Spleen (tissue), 11 donors: Measurements from ENCODE around the gene PXK. TPM values are rescaled to one million over a fixed set of nuclear protein-coding genes. Genes with fewer than 3 reads are reported as not detected.
A peak's percentile ranks its signal among the peaks of the same experiment; 100 is the strongest.
"Not testable (repeated sequence)": the region's sequence is repeated elsewhere in the genome, so short reads cannot be mapped to it uniquely, and the experiment has no call there.

Experiments used
- DNase-seq: peaks from one replicate; pipeline ENCODE4 v3.0.0-alpha.2; 2020
- H3K27ac ChIP-seq, 8 donors: fragments of 200-600 bp; sonication (generic) in 7 of 8; 1 replicate in 4 of 8; 2 replicates in 4 of 8; pipeline versions ENCODE4 v1.5.0 to v1.8.0; 2016 to 2021; ENCODE audit warnings: inconsistent platforms in 4 of 8, mild to moderate bottlenecking in 4 of 8, moderate library complexity in 1 of 8
- H3K27me3 ChIP-seq, 7 donors: fragments of 200-600 bp; sonication (generic) in 6 of 7; replicated peaks in 1 of 7; 1 replicate in 4 of 7; 2 replicates in 3 of 7; pipeline versions ENCODE4 v1.5.0 to v1.8.0; 2016 to 2021; ENCODE audit warnings: inconsistent platforms in 3 of 7, mild to moderate bottlenecking in 1 of 7
- H3K36me3 ChIP-seq, 6 donors: fragments of 200-600 bp; sonication (generic) in 5 of 6; 1 replicate in 4 of 6; 2 replicates in 2 of 6; pipeline versions ENCODE4 v1.5.0 to v1.8.0; 2016 to 2021; ENCODE audit warnings: inconsistent platforms in 2 of 6
- H3K4me1 ChIP-seq, 6 donors: fragments of 200-600 bp; sonication (generic) in 5 of 6; 1 replicate in 3 of 6; 2 replicates in 3 of 6; pipeline versions ENCODE4 v1.5.0 to v1.8.0; 2016 to 2021; ENCODE audit warnings: inconsistent platforms in 3 of 6
- H3K4me3 ChIP-seq, 8 donors: fragments of 200-600 bp; sonication (generic) in 7 of 8; 1 replicate in 4 of 8; 2 replicates in 4 of 8; pipeline versions ENCODE4 v1.5.0 to v1.8.0; 2016 to 2021; ENCODE audit warnings: inconsistent platforms in 4 of 8, mild to moderate bottlenecking in 4 of 8, moderate library complexity in 2 of 8
- H3K9me3 ChIP-seq, 8 donors: fragments of 200-600 bp; sonication (generic) in 7 of 8; 1 replicate in 4 of 8; 2 replicates in 4 of 8; pipeline versions ENCODE4 v1.5.0 to v1.8.0; 2016 to 2021; ENCODE audit warnings: inconsistent platforms in 4 of 8
- CTCF ChIP-seq, 11 experiments: fragments of 200-600 bp in 7 of 11; fragments of 450-650 bp in 4 of 11; sonication (generic) in 4 of 11; IDR thresholded peaks in 8 of 11; conservative IDR thresholded peaks in 3 of 11; 1 replicate in 7 of 11; 2 replicates in 4 of 11; pipeline versions ENCODE4 v1.4.0 to v1.8.0; 2016 to 2021; ENCODE audit warnings: antibody characterized with exemption in 11 of 11, inconsistent platforms in 4 of 11, mild to moderate bottlenecking in 1 of 11
- POLR2A ChIP-seq, 3 donors: fragments of 450-650 bp; IDR thresholded peaks; one replicate each; pipeline ENCODE4 v1.5.1; 2017; ENCODE audit warnings: antibody characterized with exemption in 3 of 3, mild to moderate bottlenecking in 1 of 3
- POLR2AphosphoS5 ChIP-seq, 3 donors: sonication (generic); formaldehyde crosslinking; IDR thresholded peaks; one replicate each; pipeline ENCODE4 v1.5.1; 2017; ENCODE audit warnings: antibody characterized with exemption in 3 of 3
- WGBS, 5 donors: extraction: QIAGEN DNeasy Blood & Tissue Kit in 3 of 5; methylation state at CpG; one replicate each; pipeline versions ENCODE4 v1.1.5 to v1.1.7; 2013 to 2018; 5-methylcytosine and 5-hydroxymethylcytosine counted together
- intact Hi-C: fragments of 100-400 bp; cut with DNase I; formaldehyde crosslinking; loops from one replicate; pipeline ENCODE4 v1.15.0; 2023; ENCODE audit warnings: low total_unique reads
- polyA plus RNA-seq, 3 donors: library from polyadenylated mRNA; stranded (reverse); fragments of 200-250 nt; gene quantifications; one replicate each; pipeline ENCODE4 v1.2.1, GENCODE V29; 2013
- total RNA-seq, 7 donors: library from RNA; depleted of rRNA in 3 of 7; stranded (reverse); fragments of >200 nt in 3 of 7; fragmentation: NEBNext Ultra II Directional in 4 of 7; extraction: Animal tissue kit (Norgen Biotek cat#: 25700) in 4 of 7; gene quantifications; one replicate each; pipeline versions ENCODE4 v1.1.0 to v1.2.1, GENCODE V29; 2016 to 2021
- donor health status: healthy with polysubstance abuse.
- donor health status: DM: no; HTN: no; CAD: no; lungs with moderate emphysema.
- donor health status: DM: no; HTN: no; CAD: no.
- donor health status: Bipolar disorder and iron deficiency.
- donor health status: healthy.
- donor health status: DM: no; HTN: no; CAD: no.
- donor health status: DM: yes; HTN: yes; CAD: no.

The PXK gene
- total and polyA plus RNA-seq, 10 donors: 19.3 to 80.9 (median 49.7) TPM

DNA sequence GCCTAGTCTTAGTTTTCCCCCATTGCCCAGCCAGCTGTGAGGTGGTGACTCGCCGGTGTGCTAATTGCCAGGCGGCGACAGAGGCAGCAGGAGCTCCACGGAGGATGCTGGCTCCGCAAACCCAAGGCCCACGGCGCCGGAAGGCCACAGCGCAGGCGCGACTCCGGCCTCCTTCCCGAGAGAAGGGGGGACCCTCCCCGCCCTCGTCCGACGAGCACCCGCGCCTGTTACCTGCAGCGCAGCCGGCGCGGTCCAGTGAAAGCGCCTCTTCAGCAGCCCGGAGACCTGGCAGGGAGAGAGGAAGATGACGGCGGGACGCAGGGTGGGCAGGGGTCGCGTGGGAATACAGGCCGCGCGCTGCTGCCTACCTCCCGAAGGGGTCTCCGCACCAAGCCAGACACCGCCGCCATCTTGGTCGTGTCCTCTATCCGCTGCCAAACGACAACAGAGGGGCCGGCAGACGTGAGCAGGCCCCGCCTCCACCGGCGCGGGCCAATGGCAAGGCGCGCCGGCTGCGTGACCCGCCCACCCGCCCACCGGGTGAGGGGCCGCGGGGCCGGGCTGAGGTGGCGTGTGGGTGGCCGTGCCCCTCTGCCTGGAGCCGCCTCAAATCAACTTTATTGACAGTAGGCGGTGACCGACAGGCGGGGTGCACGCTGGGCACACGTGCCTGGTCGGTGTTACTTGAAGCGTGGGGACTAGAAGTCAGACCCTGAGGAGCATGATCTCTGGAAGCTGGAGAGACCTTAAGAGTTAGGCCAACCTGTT is 100.9 kb downstream of the PXK start, which contains the start of gene PDHB:
TSS of gene PDHB (minus strand) at position 433 of the 768 bp plus-strand sequence. CDS start at position 410, 23 bp downstream.
- Histone ChIP-seq H3K4me3 (peak within 1 kb of the TSS; percentile 54 to 82 (median 75)), H3K27ac (peak within 1 kb of the TSS; percentile 83 to 96 (median 94)), H3K4me1 (peaks cover 9 to 55% (median 28%) of the 10 kb centered on the region in 6 donors)

DNA sequence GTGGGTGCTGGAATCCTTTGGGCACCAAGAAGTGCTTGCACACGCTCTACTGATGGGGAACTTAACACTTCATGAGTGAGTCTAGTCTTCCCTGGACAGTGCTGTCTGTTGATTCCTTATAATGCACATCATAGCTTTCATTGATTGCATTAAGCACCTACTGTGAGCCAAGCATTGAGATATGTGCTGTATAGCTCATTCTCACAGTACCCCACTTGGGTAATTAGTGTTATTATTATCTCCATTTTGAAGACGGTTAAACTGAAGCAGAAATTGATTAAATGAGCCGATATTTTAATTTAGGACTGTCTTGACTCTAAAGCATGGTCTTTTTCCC is 101.4 kb downstream of the PXK start:
- Histone ChIP-seq H3K27me3 (no peaks in the 10 kb centered on the region), H3K4me3 (peak overlapping the region; percentile 54 to 82 (median 75)), H3K27ac (peak overlapping the region; percentile 83 to 96 (median 94)), H3K36me3 (peaks cover 4 to 35% (median 30%) of the 10 kb centered on the region in 6 donors), H3K9me3 (no peaks in the 10 kb centered on the region), H3K4me1 (peaks cover 9 to 55% (median 28%) of the 10 kb centered on the region in 6 donors)
- 61 to 68% (median 65%) methylated on average over 3 of the region's 3 CpGs for WGBS, 5 donors
- intact Hi-C loops: no loop called here
- no peak for DNase-seq
- TF ChIP-seq CTCF (IDR thresholded peaks at IDR 0.05 in 8 of 11, conservative IDR thresholded peaks at IDR 0.05 in 3 of 11) (no peak), POLR2AphosphoS5 (IDR thresholded peaks at IDR 0.05) (no peak), POLR2A (IDR thresholded peaks at IDR 0.05) (no peak)

More for the DNA sequence above, 100.9 kb downstream of the PXK start, which contains the start of gene PDHB:
- Histone ChIP-seq H3K36me3 (peaks cover 4 to 40% (median 35%) of the 10 kb centered on the region in 6 donors), H3K9me3 (no peaks in the 10 kb centered on the region), H3K27me3 (no peaks in the 10 kb centered on the region)
- peak; percentile 97 to 99 (median 98) for TF ChIP-seq POLR2AphosphoS5 (IDR thresholded peaks at IDR 0.05)
- TF ChIP-seq POLR2A (IDR thresholded peaks at IDR 0.05): peak in 2 of 3 donors; percentile 63 to 76
- peak in 2 of 11 experiments; percentile 11 to 29 for TF ChIP-seq CTCF (IDR thresholded peaks at IDR 0.05 in 8 of 11, conservative IDR thresholded peaks at IDR 0.05 in 3 of 11)
- intact Hi-C loops: no loop called here
- DNase-seq: peak; percentile 98
- 0 to 1% (median 0%) methylated on average over 28 to 67 of the region's 67 CpGs for WGBS, 5 donors

DNA sequence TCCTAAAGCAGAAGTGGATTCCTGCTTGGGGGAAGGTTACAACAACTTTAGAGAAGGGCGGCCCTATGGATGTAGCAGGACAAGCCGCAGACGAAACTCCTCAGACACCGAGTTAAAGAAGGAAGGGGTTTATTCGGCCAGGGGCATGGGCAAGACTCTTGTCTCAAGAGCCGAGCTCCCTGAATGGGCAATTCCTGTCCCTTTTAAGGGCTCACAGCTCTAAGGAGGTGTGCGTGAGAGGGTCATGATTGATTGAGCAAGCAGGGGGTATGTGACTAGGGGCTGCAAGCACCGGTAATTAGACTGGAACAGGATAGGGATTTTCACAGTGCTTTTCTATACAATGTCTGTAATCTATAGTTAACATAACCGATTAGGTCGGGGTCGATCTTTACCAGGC is 101.8 kb downstream of the PXK start:
- intact Hi-C loops: no loop called here
- peaks cover 4 to 31% (median 26%) of the 10 kb centered on the region in 6 donors for H3K36me3 ChIP-seq
- peaks cover 9 to 54% (median 28%) of the 10 kb centered on the region in 6 donors for H3K4me1 ChIP-seq
- DNase-seq: no peak
- H3K27ac ChIP-seq: peak overlapping the region in 6 of 8 donors; percentile 83 to 96 (median 94)
- H3K27me3 ChIP-seq: no peaks in the 10 kb centered on the region
- no peak overlapping the region for H3K4me3 ChIP-seq
- TF ChIP-seq POLR2A (IDR thresholded peaks at IDR 0.05): no peak
- TF ChIP-seq CTCF (IDR thresholded peaks at IDR 0.05 in 8 of 11, conservative IDR thresholded peaks at IDR 0.05 in 3 of 11): no peak
- no peak for TF ChIP-seq POLR2AphosphoS5 (IDR thresholded peaks at IDR 0.05)
- WGBS, 5 donors: 85 to 92% (median 91%) methylated on average over 11 of the region's 11 CpGs
- H3K9me3 ChIP-seq: no peaks in the 10 kb centered on the region

- DNase-seq: no peak
- Histone ChIP-seq H3K27me3 (no peaks in the 10 kb centered on the region), H3K36me3 (peaks cover 2 to 26% (median 21%) of the 10 kb centered on the region in 6 donors), H3K27ac (peak overlapping the region in 7 of 8 donors; percentile 16 to 96 (median 83)), H3K9me3 (no peaks in the 10 kb centered on the region), H3K4me3 (no peak overlapping the region), H3K4me1 (peaks cover 9 to 49% (median 28%) of the 10 kb centered on the region in 6 donors)
- intact Hi-C loops: no loop called here
- TF ChIP-seq POLR2AphosphoS5 (IDR thresholded peaks at IDR 0.05) (peak in 1 of 3 donors; percentile 47), POLR2A (IDR thresholded peaks at IDR 0.05) (no peak), CTCF (IDR thresholded peaks at IDR 0.05 in 8 of 11, conservative IDR thresholded peaks at IDR 0.05 in 3 of 11) (no peak)
- WGBS, 5 donors: 80 to 91% (median 84%) methylated on average over 1 of the region's 1 CpG
These were observed 102.3 kb downstream of the PXK start for GRCh38 chr3:58434990-58435389.

DNA sequence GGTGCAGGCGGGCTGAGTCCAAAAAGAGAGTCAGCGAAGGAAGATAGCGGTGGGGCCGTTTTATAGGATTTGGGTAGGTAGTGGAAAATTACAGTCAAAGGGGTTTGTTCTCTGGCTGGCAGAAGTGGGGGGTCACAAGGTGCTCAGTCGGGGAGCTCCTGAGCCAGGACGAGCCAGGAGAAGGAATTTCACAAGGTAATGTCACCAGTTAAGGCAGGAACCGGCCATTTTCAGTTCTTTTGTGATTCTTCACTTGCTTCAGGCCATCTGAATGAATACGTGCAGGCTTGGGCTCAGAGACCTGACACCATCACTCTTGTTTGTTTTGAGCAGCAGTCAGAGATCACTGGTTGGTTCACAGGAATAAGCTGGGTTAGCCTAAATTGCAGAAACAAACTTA is 104.6 kb downstream of the PXK start:
- H3K27me3 ChIP-seq, H3K4me3 ChIP-seq, DNase-seq, H3K36me3 ChIP-seq, H3K9me3 ChIP-seq, H3K27ac ChIP-seq, intact Hi-C loops: not testable (repeated sequence)
- peaks cover 5 to 31% (median 21%) of the 10 kb centered on the region in 6 donors for H3K4me1 ChIP-seq
- 81 to 89% (median 86%) methylated on average over 8 of the region's 8 CpGs for WGBS, 5 donors

DNA sequence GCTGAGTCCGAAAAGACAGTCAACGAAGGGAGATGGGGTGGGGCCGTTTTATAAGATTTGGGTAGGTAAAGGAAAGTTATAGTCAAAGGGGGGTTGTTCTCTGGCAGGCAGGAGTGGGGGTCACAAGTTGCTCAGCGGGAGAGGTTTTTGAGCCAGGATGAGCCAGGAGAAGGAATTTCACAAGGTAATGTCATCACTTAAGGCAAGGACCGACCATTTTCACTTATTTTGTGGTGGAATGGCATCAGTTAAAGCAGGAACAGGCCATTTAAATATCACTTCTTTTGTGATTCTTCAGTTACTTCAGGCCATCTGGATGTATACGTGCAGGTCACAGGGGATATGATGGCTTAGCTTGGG is 108.3 kb downstream of the PXK start:
- H3K4me3 ChIP-seq, H3K36me3 ChIP-seq, H3K4me1 ChIP-seq, DNase-seq, H3K27ac ChIP-seq, H3K27me3 ChIP-seq, intact Hi-C loops, H3K9me3 ChIP-seq: not testable (repeated sequence)
- 87 to 92% (median 89%) methylated on average over 6 of the region's 6 CpGs for WGBS, 5 donors
